K562 (cell line): Measurements from ENCODE around the gene MYO3B. TPM values are rescaled to one million over a fixed set of nuclear protein-coding genes. Genes with fewer than 3 reads are reported as not detected.

ENCODE experiments used
- BACH1 ChIP-seq: fragments of 200-800 bp; sonication (Bioruptor generic); IDR thresholded peaks from 2 replicates; pipeline ENCODE4 v1.6.1; 2016; ENCODE audit warnings: missing genetic modification characterization, missing compliant biosample characterization
- BMI1 ChIP-seq: fragments of 150-350 bp; IDR thresholded peaks from 2 replicates; pipeline ENCODE4 v1.6.1; 2014; ENCODE audit warnings: low read length
- C11orf30 ChIP-seq: fragments of 450-650 bp; IDR thresholded peaks from 2 replicates; pipeline ENCODE4 v1.6.1; 2016; ENCODE audit warnings: low read depth, mild to moderate bottlenecking
- CEBPG ChIP-seq, 3 experiments: fragments of 200-800 bp in 1 of 3; sonication (Bioruptor generic) in 1 of 3; sonication (generic) in 1 of 3; formaldehyde crosslinking in 1 of 3; IDR thresholded peaks in 2 of 3; conservative IDR thresholded peaks in 1 of 3; 2 replicates each; pipeline versions ENCODE4 v1.6.1 to v1.8.0; 2016 to 2022; ENCODE audit warnings: missing compliant biosample characterization in 2 of 3, missing genetic modification characterization in 2 of 3, mild to moderate bottlenecking in 1 of 3, missing genetic modification reagents in 1 of 3
- FOXA3 ChIP-seq, 2 experiments: fragments of 450-650 bp in 1 of 2; sonication (generic) in 1 of 2; formaldehyde crosslinking; IDR thresholded peaks in 1 of 2; conservative IDR thresholded peaks in 1 of 2; 2 replicates each; pipeline versions ENCODE4 v1.4.0 to v1.8.0; 2020 to 2022; ENCODE audit warnings: mild to moderate bottlenecking in 2 of 2, missing genetic modification reagents in 1 of 2
- FOXJ2 ChIP-seq: fragments of 200-800 bp; sonication (Bioruptor generic); IDR thresholded peaks from 2 replicates; pipeline ENCODE4 v1.6.1; 2016; ENCODE audit warnings: missing genetic modification characterization, missing compliant biosample characterization
- GATA2 ChIP-seq: sonication (generic); formaldehyde crosslinking; IDR thresholded peaks from 2 replicates; pipeline ENCODE4 v1.4.0; 2020; ENCODE audit warnings: mild to moderate bottlenecking, missing genetic modification reagents
- HDGF ChIP-seq: fragments of 450-650 bp; IDR thresholded peaks from 2 replicates; pipeline ENCODE4 v1.6.1; 2016
- KAT7 ChIP-seq: sonication (generic); formaldehyde crosslinking; IDR thresholded peaks from 2 replicates; pipeline ENCODE4 v1.8.0; 2022; ENCODE audit warnings: missing genetic modification reagents, mild to moderate bottlenecking, borderline replicate concordance
- NR1H2 ChIP-seq: sonication (generic); formaldehyde crosslinking; IDR thresholded peaks from 2 replicates; pipeline ENCODE4 v1.4.0; 2020; ENCODE audit warnings: mild to moderate bottlenecking, missing genetic modification reagents
- NR2C2 ChIP-seq, 2 experiments: fragments of 200-800 bp in 1 of 2; sonication (Bioruptor generic) in 1 of 2; sonication (generic) in 1 of 2; formaldehyde crosslinking in 1 of 2; IDR thresholded peaks; 2 replicates each; pipeline versions ENCODE4 v1.6.1 to v1.8.0; 2016 to 2022; ENCODE audit warnings: mild to moderate bottlenecking in 1 of 2, missing compliant biosample characterization in 1 of 2, missing genetic modification characterization in 1 of 2, missing genetic modification reagents in 1 of 2
- RBM25 ChIP-seq: fragments of 200-400 bp; formaldehyde crosslinking; IDR thresholded peaks from 2 replicates; pipeline ENCODE4 v1.6.1; 2018; ENCODE audit warnings: low read length, low read depth, moderate library complexity; ENCODE audit not compliant: severe bottlenecking
- SP1 ChIP-seq: sonication (generic); formaldehyde crosslinking; IDR thresholded peaks from 2 replicates; pipeline ENCODE4 v1.8.1; 2022; ENCODE audit warnings: mild to moderate bottlenecking, missing genetic modification reagents
- TAF7 ChIP-seq: fragments of 450-650 bp; IDR thresholded peaks from 2 replicates; pipeline ENCODE4 v1.6.1; 2016; ENCODE audit warnings: missing genetic modification characterization, missing compliant biosample characterization
- ZBTB17 ChIP-seq: fragments of 450-650 bp; formaldehyde crosslinking; IDR thresholded peaks from 2 replicates; pipeline ENCODE4 v1.4.0; 2020; ENCODE audit warnings: mild to moderate bottlenecking
- ZNF143 ChIP-seq: sonication (generic); formaldehyde crosslinking; IDR thresholded peaks from 2 replicates; pipeline ENCODE4 v1.9.0; 2022; ENCODE audit warnings: mild to moderate bottlenecking, missing genetic modification reagents
- ZNF175 ChIP-seq: fragments of 200-800 bp; sonication (Bioruptor generic); IDR thresholded peaks from 2 replicates; pipeline ENCODE4 v1.6.1; 2016; ENCODE audit warnings: low read depth, mild to moderate bottlenecking, missing genetic modification characterization, missing compliant biosample characterization
- ZNF445 ChIP-seq: fragments of 250-450 bp; sonication (Bioruptor Pico); IDR thresholded peaks from 2 replicates; pipeline ENCODE4 v1.4.0; 2020; ENCODE audit warnings: low read depth, mild to moderate bottlenecking, moderate library complexity
- ZNF561 ChIP-seq: fragments of 450-650 bp; formaldehyde crosslinking; conservative IDR thresholded peaks from 2 replicates; pipeline ENCODE4 v1.4.0; 2020; ENCODE audit warnings: mild to moderate bottlenecking, moderate library complexity
- ZNF584 ChIP-seq: fragments of 200-800 bp; sonication (Bioruptor generic); IDR thresholded peaks from 2 replicates; pipeline ENCODE4 v1.6.1; 2016; ENCODE audit warnings: low read depth, mild to moderate bottlenecking, missing genetic modification characterization, missing compliant biosample characterization
- polyA plus RNA-seq, 8 experiments: library from polyadenylated mRNA; depleted of rRNA in 4 of 8; stranded (reverse) in 5 of 8; unstranded in 3 of 8; fragments of >200 nt; fragmentation: Nextera tagmentation in 2 of 8; fragmentation: Illumina TruSeq in 1 of 8; extraction: Ambion mirVana in 2 of 8; extraction: Trizol in 1 of 8; gene quantifications; 2 replicates each; pipeline versions ENCODE4 v1.2.1 to v1.2.3, GENCODE V29; 2011 to 2014; ENCODE audit warnings: inconsistent platforms in 1 of 8, missing spikeins in 1 of 8
- total RNA-seq, 7 experiments: library from RNA; depleted of rRNA in 6 of 7; stranded (reverse); fragments of >200 nt in 6 of 7; fragmentation: Illumina TruSeq in 2 of 7; extraction: Trizol in 2 of 7; gene quantifications; 2 replicates each; pipeline versions ENCODE4 v1.2.1 to v1.2.3, GENCODE V29; 2011 to 2021; ENCODE audit warnings: low replicate concordance in 1 of 7
- TF ChIP-seq, protein P1 (sequence below): fragments of 450-650 bp; IDR thresholded peaks from 2 replicates; pipeline ENCODE4 v1.6.1; 2018; ENCODE audit warnings: mild to moderate bottlenecking, low read depth; ENCODE audit not compliant: partially characterized antibody
- TF ChIP-seq, protein P2 (sequence below): sonication (generic); formaldehyde crosslinking; IDR thresholded peaks from 2 replicates; pipeline ENCODE4 v1.8.0; 2022; ENCODE audit warnings: mild to moderate bottlenecking, missing genetic modification reagents
- TF ChIP-seq, protein P3 (sequence below): sonication (generic); formaldehyde crosslinking; IDR thresholded peaks from 2 replicates; pipeline ENCODE4 v1.8.0; 2022; ENCODE audit warnings: mild to moderate bottlenecking, missing genetic modification reagents

The MYO3B gene
- total and polyA plus RNA-seq, 9 of the 15 experiments (the other 6 are each of a cell fraction or from before 2014, with no cell fraction given): 2.7 to 6.5 (median 3.6) TPM

DNA sequence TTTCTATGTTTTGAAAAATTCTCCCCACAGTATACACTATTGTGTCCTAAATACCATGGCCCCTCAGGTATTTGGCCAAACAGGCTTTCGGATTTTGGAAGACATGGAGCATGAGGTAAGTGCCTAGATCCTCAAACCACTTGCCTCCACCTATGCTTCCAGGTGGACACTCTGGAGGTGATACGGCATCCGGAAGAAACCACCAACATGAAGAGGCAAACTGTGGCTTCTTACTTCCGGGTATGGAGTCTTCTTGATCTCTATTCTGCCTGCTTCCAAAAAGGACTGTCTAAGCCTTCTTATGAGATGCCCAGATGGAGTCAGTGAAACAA, 285.2 kb downstream of the MYO3B start (continued):
- TF ChIP-seq, protein P1, sequence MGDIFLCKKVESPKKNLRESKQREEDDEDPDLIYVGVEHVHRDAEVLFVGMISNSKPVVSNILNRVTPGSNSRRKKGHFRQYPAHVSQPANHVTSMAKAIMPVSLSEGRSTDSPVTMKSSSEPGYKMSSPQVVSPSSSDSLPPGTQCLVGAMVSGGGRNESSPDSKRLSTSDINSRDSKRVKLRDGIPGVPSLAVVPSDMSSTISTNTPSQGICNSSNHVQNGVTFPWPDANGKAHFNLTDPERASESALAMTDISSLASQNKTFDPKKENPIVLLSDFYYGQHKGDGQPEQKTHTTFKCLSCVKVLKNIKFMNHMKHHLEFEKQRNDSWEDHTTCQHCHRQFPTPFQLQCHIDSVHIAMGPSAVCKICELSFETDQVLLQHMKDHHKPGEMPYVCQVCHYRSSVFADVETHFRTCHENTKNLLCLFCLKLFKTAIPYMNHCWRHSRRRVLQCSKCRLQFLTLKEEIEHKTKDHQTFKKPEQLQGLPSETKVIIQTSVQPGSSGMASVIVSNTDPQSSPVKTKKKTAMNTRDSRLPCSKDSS: no peak
- TF ChIP-seq ZBTB17 (CRISPR knock-in tag): no peak
- peak; percentile 27; the same call in 1 of the 2 replicates for TF ChIP-seq ZNF584 (CRISPR knock-in tag)
- no peak for TF ChIP-seq ZNF143 (CRISPR knock-in tag)
- no peak for TF ChIP-seq CEBPG (CRISPR knock-in tag; IDR thresholded peaks at IDR 0.05)
- no peak for TF ChIP-seq CEBPG (tag; conservative IDR thresholded peaks at IDR 0.05 in 1 of 2, IDR thresholded peaks at IDR 0.05 in 1 of 2)
- TF ChIP-seq BACH1 (tag): peak; percentile 46; the same call in 1 of the 2 replicates
- no peak for TF ChIP-seq FOXA3 (CRISPR knock-in tag; conservative IDR thresholded peaks at IDR 0.05 in 1 of 2, IDR thresholded peaks at IDR 0.05 in 1 of 2)
- TF ChIP-seq GATA2 (CRISPR knock-in tag): no peak
- TF ChIP-seq SP1 (CRISPR knock-in tag): no peak
- TF ChIP-seq FOXJ2: peak; percentile 52; the same call in 1 of the 2 replicates
- TF ChIP-seq ZNF561 (CRISPR knock-in tag): no peak
- no peak for TF ChIP-seq NR2C2 (CRISPR knock-in tag; IDR thresholded peaks at IDR 0.05)
- peak; percentile 24; the same call in 1 of the 2 replicates for TF ChIP-seq NR2C2 (tag; IDR thresholded peaks at IDR 0.05)
- 0 out of 2 replicates have a peak, but pooled peaks have one; percentile 28 for TF ChIP-seq TAF7 (tag)
- no peak for TF ChIP-seq NR1H2 (CRISPR knock-in tag)
- TF ChIP-seq, protein P2, sequence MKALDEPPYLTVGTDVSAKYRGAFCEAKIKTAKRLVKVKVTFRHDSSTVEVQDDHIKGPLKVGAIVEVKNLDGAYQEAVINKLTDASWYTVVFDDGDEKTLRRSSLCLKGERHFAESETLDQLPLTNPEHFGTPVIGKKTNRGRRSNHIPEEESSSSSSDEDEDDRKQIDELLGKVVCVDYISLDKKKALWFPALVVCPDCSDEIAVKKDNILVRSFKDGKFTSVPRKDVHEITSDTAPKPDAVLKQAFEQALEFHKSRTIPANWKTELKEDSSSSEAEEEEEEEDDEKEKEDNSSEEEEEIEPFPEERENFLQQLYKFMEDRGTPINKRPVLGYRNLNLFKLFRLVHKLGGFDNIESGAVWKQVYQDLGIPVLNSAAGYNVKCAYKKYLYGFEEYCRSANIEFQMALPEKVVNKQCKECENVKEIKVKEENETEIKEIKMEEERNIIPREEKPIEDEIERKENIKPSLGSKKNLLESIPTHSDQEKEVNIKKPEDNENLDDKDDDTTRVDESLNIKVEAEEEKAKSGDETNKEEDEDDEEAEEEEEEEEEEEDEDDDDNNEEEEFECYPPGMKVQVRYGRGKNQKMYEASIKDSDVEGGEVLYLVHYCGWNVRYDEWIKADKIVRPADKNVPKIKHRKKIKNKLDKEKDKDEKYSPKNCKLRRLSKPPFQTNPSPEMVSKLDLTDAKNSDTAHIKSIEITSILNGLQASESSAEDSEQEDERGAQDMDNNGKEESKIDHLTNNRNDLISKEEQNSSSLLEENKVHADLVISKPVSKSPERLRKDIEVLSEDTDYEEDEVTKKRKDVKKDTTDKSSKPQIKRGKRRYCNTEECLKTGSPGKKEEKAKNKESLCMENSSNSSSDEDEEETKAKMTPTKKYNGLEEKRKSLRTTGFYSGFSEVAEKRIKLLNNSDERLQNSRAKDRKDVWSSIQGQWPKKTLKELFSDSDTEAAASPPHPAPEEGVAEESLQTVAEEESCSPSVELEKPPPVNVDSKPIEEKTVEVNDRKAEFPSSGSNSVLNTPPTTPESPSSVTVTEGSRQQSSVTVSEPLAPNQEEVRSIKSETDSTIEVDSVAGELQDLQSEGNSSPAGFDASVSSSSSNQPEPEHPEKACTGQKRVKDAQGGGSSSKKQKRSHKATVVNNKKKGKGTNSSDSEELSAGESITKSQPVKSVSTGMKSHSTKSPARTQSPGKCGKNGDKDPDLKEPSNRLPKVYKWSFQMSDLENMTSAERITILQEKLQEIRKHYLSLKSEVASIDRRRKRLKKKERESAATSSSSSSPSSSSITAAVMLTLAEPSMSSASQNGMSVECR (CRISPR knock-in tag): no peak
- TF ChIP-seq HDGF: no peak
- TF ChIP-seq, protein P3, sequence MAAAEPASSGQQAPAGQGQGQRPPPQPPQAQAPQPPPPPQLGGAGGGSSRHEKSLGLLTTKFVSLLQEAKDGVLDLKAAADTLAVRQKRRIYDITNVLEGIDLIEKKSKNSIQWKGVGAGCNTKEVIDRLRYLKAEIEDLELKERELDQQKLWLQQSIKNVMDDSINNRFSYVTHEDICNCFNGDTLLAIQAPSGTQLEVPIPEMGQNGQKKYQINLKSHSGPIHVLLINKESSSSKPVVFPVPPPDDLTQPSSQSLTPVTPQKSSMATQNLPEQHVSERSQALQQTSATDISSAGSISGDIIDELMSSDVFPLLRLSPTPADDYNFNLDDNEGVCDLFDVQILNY (CRISPR knock-in tag): no peak
- no peak for TF ChIP-seq KAT7
- peak; percentile 16; the same call in 1 of the 2 replicates for TF ChIP-seq ZNF175
- TF ChIP-seq C11orf30: no peak
- TF ChIP-seq ZNF445 (CRISPR knock-in tag): no peak
- no peak for TF ChIP-seq RBM25
- no peak for TF ChIP-seq BMI1
